ENCODE measurements around the gene ABHD1.

The ABHD1 gene

GRCh38 chr2:27158468-27158867 is 34.9 kb downstream of the ABHD1 start:
- no peak for DNase-seq
- H3K4me1 ChIP-seq (ENCODE audit: control insufficient read depth, insufficient read depth, low read depth, low read length) = no peaks in the 10 kb centered on the region
- no peak overlapping the region for H2BK15ac ChIP-seq (ENCODE audit: low read depth, poor library complexity, severe bottlenecking)
- H3K14ac ChIP-seq (ENCODE audit: low read length in 2 of 2) = no peak overlapping the region
- no peaks in the 10 kb centered on the region for H3K9me3 ChIP-seq (ENCODE audit: control insufficient read depth, low read length)
- H2AK5ac ChIP-seq (ENCODE audit: low read length, severe bottlenecking) = no peak overlapping the region
- H3K4ac ChIP-seq (ENCODE audit: low read depth in 1 of 2, low read length in 2 of 2) = no peak overlapping the region
- H3K18ac ChIP-seq (ENCODE audit: low read depth in 1 of 2, low read length in 2 of 2) = no peak overlapping the region
- H3K79me1 ChIP-seq (replicated peaks; ENCODE audit: low read length, poor library complexity, severe bottlenecking) = no peaks in the 10 kb centered on the region
- no peak overlapping the region for H2BK12ac ChIP-seq (ENCODE audit: low read length in 2 of 2)
- no peak overlapping the region for H2BK5ac ChIP-seq (ENCODE audit: low read depth, low read length, poor library complexity, severe bottlenecking)
- no peak overlapping the region for H2BK120ac ChIP-seq (ENCODE audit: low read depth, low read length)
- no peak overlapping the region for H3K9ac ChIP-seq (ENCODE audit: low read length)
- no peak overlapping the region for H4K8ac ChIP-seq (ENCODE audit: low read length)
- H4K91ac ChIP-seq (ENCODE audit: low read length) = no peak overlapping the region
- H3K27ac ChIP-seq (ENCODE audit: low read length, poor library complexity, severe bottlenecking) = no peak overlapping the region
- WGBS = 79% methylated on average over 6 of the region's 6 CpGs
- H3K23ac ChIP-seq (ENCODE audit: low read length in 2 of 2) = no peak overlapping the region
- peaks cover 0 to 7% of the 10 kb centered on the region in 2 experiments for H3K27me3 ChIP-seq (ENCODE audit: control insufficient read depth in 1 of 2, insufficient read depth in 1 of 2, low read length in 2 of 2)
- H3K36me3 ChIP-seq (ENCODE audit: control insufficient read depth in 1 of 2, insufficient read depth in 2 of 2, low read depth in 1 of 2, low read length in 2 of 2) = no peaks in the 10 kb centered on the region
- H2AFZ ChIP-seq (ENCODE audit: low read depth, low read length) = no peak overlapping the region
- no peak overlapping the region for H3K4me2 ChIP-seq (ENCODE audit: low read length, poor library complexity, severe bottlenecking)
- H3K4me3 ChIP-seq (ENCODE audit: insufficient read depth in 1 of 2, low read depth in 1 of 2, low read length in 2 of 2) = no peak overlapping the region

GRCh38 chr2:27159271-27159670 is 35.7 kb downstream of the ABHD1 start:
- no peak overlapping the region for H2BK15ac ChIP-seq (ENCODE audit: low read depth, poor library complexity, severe bottlenecking)
- no peak overlapping the region for H2BK120ac ChIP-seq (ENCODE audit: low read depth, low read length)
- H3K4ac ChIP-seq (ENCODE audit: low read depth in 1 of 2, low read length in 2 of 2) = no peak overlapping the region
- no peaks in the 10 kb centered on the region for H3K9me3 ChIP-seq (ENCODE audit: control insufficient read depth, low read length)
- no peak overlapping the region for H3K23ac ChIP-seq (ENCODE audit: low read length in 2 of 2)
- H3K79me1 ChIP-seq (replicated peaks; ENCODE audit: low read length, poor library complexity, severe bottlenecking) = no peaks in the 10 kb centered on the region
- no peak for DNase-seq
- H2AK5ac ChIP-seq (ENCODE audit: low read length, severe bottlenecking) = no peak overlapping the region
- H4K8ac ChIP-seq (ENCODE audit: low read length) = no peak overlapping the region
- 84% methylated on average over 6 of the region's 6 CpGs for WGBS
- H3K4me2 ChIP-seq (ENCODE audit: low read length, poor library complexity, severe bottlenecking) = no peak overlapping the region
- H3K9ac ChIP-seq (ENCODE audit: low read length) = no peak overlapping the region
- no peak overlapping the region for H2BK5ac ChIP-seq (ENCODE audit: low read depth, low read length, poor library complexity, severe bottlenecking)
- H3K14ac ChIP-seq (ENCODE audit: low read length in 2 of 2) = peak overlapping the region in 1 of 2 experiments; percentile 59
- H3K18ac ChIP-seq (ENCODE audit: low read depth in 1 of 2, low read length in 2 of 2) = no peak overlapping the region
- peaks cover 0 to 7% of the 10 kb centered on the region in 2 experiments for H3K27me3 ChIP-seq (ENCODE audit: control insufficient read depth in 1 of 2, insufficient read depth in 1 of 2, low read length in 2 of 2)
- no peak overlapping the region for H2AFZ ChIP-seq (ENCODE audit: low read depth, low read length)
- H3K4me3 ChIP-seq (ENCODE audit: insufficient read depth in 1 of 2, low read depth in 1 of 2, low read length in 2 of 2) = no peak overlapping the region
- H2BK12ac ChIP-seq (ENCODE audit: low read length in 2 of 2) = no peak overlapping the region
- H3K27ac ChIP-seq (ENCODE audit: low read length, poor library complexity, severe bottlenecking) = no peak overlapping the region
- no peaks in the 10 kb centered on the region for H3K4me1 ChIP-seq (ENCODE audit: control insufficient read depth, insufficient read depth, low read depth, low read length)
- H4K91ac ChIP-seq (ENCODE audit: low read length) = no peak overlapping the region
- no peaks in the 10 kb centered on the region for H3K36me3 ChIP-seq (ENCODE audit: control insufficient read depth in 1 of 2, insufficient read depth in 2 of 2, low read depth in 1 of 2, low read length in 2 of 2)

- H3K27me3 ChIP-seq (ENCODE audit: control insufficient read depth in 1 of 2, insufficient read depth in 1 of 2, low read length in 2 of 2) = peaks cover 0 to 7% of the 10 kb centered on the region in 2 experiments
- no peak overlapping the region for H3K27ac ChIP-seq (ENCODE audit: low read length, poor library complexity, severe bottlenecking)
- no peak for DNase-seq
- no peak overlapping the region for H2BK12ac ChIP-seq (ENCODE audit: low read length in 2 of 2)
- no peak overlapping the region for H4K91ac ChIP-seq (ENCODE audit: low read length)
- H3K4me2 ChIP-seq (ENCODE audit: low read length, poor library complexity, severe bottlenecking) = no peak overlapping the region
- H4K8ac ChIP-seq (ENCODE audit: low read length) = no peak overlapping the region
- WGBS = 89% methylated on average over 8 of the region's 9 CpGs
- H2AFZ ChIP-seq (ENCODE audit: low read depth, low read length) = no peak overlapping the region
- no peak overlapping the region for H3K4ac ChIP-seq (ENCODE audit: low read depth in 1 of 2, low read length in 2 of 2)
- H2AK5ac ChIP-seq (ENCODE audit: low read length, severe bottlenecking) = no peak overlapping the region
- no peaks in the 10 kb centered on the region for H3K9me3 ChIP-seq (ENCODE audit: control insufficient read depth, low read length)
- no peaks in the 10 kb centered on the region for H3K79me1 ChIP-seq (replicated peaks; ENCODE audit: low read length, poor library complexity, severe bottlenecking)
- H2BK15ac ChIP-seq (ENCODE audit: low read depth, poor library complexity, severe bottlenecking) = no peak overlapping the region
- no peak overlapping the region for H2BK5ac ChIP-seq (ENCODE audit: low read depth, low read length, poor library complexity, severe bottlenecking)
- no peak overlapping the region for H3K9ac ChIP-seq (ENCODE audit: low read length)
- no peak overlapping the region for H3K14ac ChIP-seq (ENCODE audit: low read length in 2 of 2)
- H3K4me3 ChIP-seq (ENCODE audit: insufficient read depth in 1 of 2, low read depth in 1 of 2, low read length in 2 of 2) = no peak overlapping the region
- no peak overlapping the region for H3K23ac ChIP-seq (ENCODE audit: low read length in 2 of 2)
- no peak overlapping the region for H2BK120ac ChIP-seq (ENCODE audit: low read depth, low read length)
- H3K36me3 ChIP-seq (ENCODE audit: control insufficient read depth in 1 of 2, insufficient read depth in 2 of 2, low read depth in 1 of 2, low read length in 2 of 2) = no peaks in the 10 kb centered on the region
- H3K4me1 ChIP-seq (ENCODE audit: control insufficient read depth, insufficient read depth, low read depth, low read length) = no peaks in the 10 kb centered on the region
- H3K18ac ChIP-seq (ENCODE audit: low read depth in 1 of 2, low read length in 2 of 2) = no peak overlapping the region
Measured at GRCh38 chr2:27160191-27160590, 36.6 kb downstream of the ABHD1 start.

GRCh38 chr2:27162151-27163121 is 38.8 kb downstream of the ABHD1 start:
- no peaks in the 10 kb centered on the region for H3K4me1 ChIP-seq (ENCODE audit: control insufficient read depth, insufficient read depth, low read depth, low read length)
- no peak overlapping the region for H2BK12ac ChIP-seq (ENCODE audit: low read length in 2 of 2)
- no peak overlapping the region for H2BK5ac ChIP-seq (ENCODE audit: low read depth, low read length, poor library complexity, severe bottlenecking)
- H3K4me2 ChIP-seq (ENCODE audit: low read length, poor library complexity, severe bottlenecking) = no peak overlapping the region
- H2AFZ ChIP-seq (ENCODE audit: low read depth, low read length) = no peak overlapping the region
- H3K23ac ChIP-seq (ENCODE audit: low read length in 2 of 2) = no peak overlapping the region
- no peak overlapping the region for H3K14ac ChIP-seq (ENCODE audit: low read length in 2 of 2)
- peak overlapping the region in 1 of 2 experiments; percentile 60 for H3K4me3 ChIP-seq (ENCODE audit: insufficient read depth in 1 of 2, low read depth in 1 of 2, low read length in 2 of 2)
- H3K4ac ChIP-seq (ENCODE audit: low read depth in 1 of 2, low read length in 2 of 2) = no peak overlapping the region
- no peak overlapping the region for H4K91ac ChIP-seq (ENCODE audit: low read length)
- H3K27me3 ChIP-seq (ENCODE audit: control insufficient read depth in 1 of 2, insufficient read depth in 1 of 2, low read length in 2 of 2) = peaks cover 0 to 9% of the 10 kb centered on the region in 2 experiments
- no peak overlapping the region for H2AK5ac ChIP-seq (ENCODE audit: low read length, severe bottlenecking)
- no peak overlapping the region for H4K8ac ChIP-seq (ENCODE audit: low read length)
- H3K9me3 ChIP-seq (ENCODE audit: control insufficient read depth, low read length) = no peaks in the 10 kb centered on the region
- DNase-seq = peak; percentile 19
- H2BK120ac ChIP-seq (ENCODE audit: low read depth, low read length) = no peak overlapping the region
- H2BK15ac ChIP-seq (ENCODE audit: low read depth, poor library complexity, severe bottlenecking) = no peak overlapping the region
- no peak overlapping the region for H3K27ac ChIP-seq (ENCODE audit: low read length, poor library complexity, severe bottlenecking)
- no peaks in the 10 kb centered on the region for H3K36me3 ChIP-seq (ENCODE audit: control insufficient read depth in 1 of 2, insufficient read depth in 2 of 2, low read depth in 1 of 2, low read length in 2 of 2)
- no peaks in the 10 kb centered on the region for H3K79me1 ChIP-seq (replicated peaks; ENCODE audit: low read length, poor library complexity, severe bottlenecking)
- no peak overlapping the region for H3K18ac ChIP-seq (ENCODE audit: low read depth in 1 of 2, low read length in 2 of 2)
- H3K9ac ChIP-seq (ENCODE audit: low read length) = peak overlapping the region; percentile 58
- WGBS = 89% methylated on average over 15 of the region's 15 CpGs
